Activated T-cell treated with anti-CD3 and anti-CD28 coated beads for 1 hour (primary cell): ENCODE measurements around the gene RFC2.

Experiments
- DNase-seq: peaks from one replicate; pipeline ENCODE4 v3.0.0-alpha.2; 2020; ENCODE audit warnings: low read depth

RFC2 gene

DNA sequence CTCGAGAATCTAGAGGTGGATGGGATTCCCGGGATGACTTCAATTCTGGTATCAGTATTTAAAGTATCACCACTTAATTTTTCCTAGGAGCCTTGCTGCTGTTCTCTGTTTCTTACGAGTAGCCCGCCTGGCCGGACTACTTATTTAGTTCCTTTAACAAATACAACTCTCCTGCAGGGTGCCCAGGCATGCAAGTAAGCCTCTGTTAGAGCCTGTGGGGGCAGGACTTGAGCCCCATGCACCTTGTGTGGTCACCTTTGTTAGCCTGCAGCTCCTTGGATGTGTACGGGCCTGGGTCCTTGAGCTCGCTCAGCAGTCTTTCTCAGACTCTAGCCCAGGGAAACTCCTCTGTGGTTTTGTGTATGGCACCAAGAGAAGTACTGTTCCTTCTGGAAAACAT is 63.9 kb downstream of the RFC2 start:
- no peak for DNase-seq

GRCh38 chr7:74187915-74188675 is 66.1 kb downstream of the RFC2 start:
- no peak for DNase-seq

- no peak for DNase-seq
Observed at GRCh38 chr7:74185636-74186035, 68.6 kb downstream of the RFC2 start.

DNA sequence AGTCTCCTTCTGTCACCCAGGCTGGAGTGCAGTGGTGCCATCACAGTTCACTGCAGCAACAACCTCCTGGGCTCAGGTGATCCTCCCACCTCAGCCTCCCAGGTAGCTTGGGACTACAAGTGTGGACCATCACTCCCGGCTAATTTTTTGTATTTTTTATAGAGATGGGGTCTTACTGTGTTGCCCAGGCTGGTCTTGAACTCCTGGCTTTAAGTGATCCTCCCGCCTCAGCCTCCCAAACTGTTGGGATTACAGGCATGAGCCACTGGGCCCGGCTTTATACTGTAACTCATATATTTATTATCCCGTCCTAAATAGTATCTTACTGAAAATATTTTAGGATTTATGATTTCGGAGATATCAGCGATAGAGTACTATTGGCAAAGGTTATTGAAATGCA is 69.2 kb downstream of the RFC2 start:
- DNase-seq, result no peak

- no peak for DNase-seq
Observed at GRCh38 chr7:74183653-74184450, 70.3 kb downstream of the RFC2 start.

GRCh38 chr7:74183142-74183541 is 71.1 kb downstream of the RFC2 start:
- no peak for DNase-seq

DNA sequence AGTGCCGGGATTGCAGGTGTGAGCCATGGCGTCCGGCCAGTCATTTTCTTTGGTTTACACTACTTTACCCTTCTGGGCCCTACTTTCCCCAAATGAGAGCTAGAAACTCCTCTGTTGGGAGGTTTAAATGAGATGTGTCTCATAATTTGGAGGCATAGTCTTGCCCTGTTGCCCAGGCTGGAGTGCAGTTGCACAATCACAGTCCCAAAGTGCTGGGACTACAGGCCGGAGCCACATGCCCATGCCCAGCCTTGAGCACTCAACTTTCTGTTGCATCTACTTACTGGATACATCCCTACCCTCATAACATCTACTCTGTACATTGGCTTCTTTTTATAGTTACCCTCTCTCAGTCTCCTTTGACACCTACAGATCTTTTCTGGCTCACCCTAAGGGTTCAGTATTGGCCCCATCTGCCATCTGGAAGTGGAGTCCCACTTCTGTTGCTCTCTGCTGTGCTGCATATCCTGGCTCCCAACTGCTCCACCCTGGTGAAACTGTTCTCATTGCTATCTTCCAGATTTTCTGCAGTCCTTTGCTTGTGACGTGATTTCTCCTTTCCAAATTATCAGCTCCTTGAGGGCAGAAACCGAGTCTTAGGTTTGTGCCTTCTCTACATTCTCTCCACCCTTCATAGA is 71.6 kb downstream of the RFC2 start:
- no peak for DNase-seq

- no peak for DNase-seq
Observed at GRCh38 chr7:74181821-74182220, 72.4 kb downstream of the RFC2 start.
